CD1c-positive myeloid dendritic cell (primary cell): ENCODE data around the gene PLAAT3.
"Not testable (repeated sequence)": the region's sequence is repeated elsewhere in the genome, so short reads cannot be mapped to it uniquely, and the experiment has no call there.

Source experiments
- DNase-seq: peaks from one replicate; pipeline ENCODE4 v3.0.0-alpha.2; 2016; ENCODE audit errors: extremely low spot score

Gene PLAAT3

GRCh38 chr11:63567044-63567840, 47.0 kb downstream of the PLAAT3 start:
- DNase-seq: peak; percentile 88

DNA sequence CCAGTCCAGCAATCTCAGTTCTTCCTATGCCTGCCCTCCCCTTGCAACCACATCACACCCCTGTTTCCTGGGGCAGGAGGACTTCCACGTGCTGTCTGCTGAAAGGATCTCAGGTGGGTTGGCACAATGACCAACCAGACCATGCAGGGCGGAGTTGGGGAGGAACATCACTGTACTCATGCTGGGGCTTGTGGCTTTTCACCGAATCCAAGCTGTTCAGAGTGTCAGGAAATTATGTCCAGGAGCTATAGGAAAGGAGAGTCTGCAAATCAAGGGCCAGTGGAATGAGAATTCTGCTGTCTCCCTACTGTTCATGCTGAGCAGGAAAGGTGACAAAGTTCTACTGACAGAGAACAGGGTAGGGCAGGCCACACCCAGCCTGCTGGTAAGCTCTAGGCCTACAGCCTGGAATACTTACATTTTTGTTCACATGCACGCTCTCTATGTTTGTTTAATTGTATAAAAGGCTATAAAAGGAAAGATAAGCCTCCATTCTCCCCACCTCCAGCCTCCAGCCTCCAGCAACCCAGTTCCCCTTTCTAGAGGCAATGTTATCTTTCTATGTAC, 49.4 kb downstream of the PLAAT3 start:
- DNase-seq: no peak

DNA sequence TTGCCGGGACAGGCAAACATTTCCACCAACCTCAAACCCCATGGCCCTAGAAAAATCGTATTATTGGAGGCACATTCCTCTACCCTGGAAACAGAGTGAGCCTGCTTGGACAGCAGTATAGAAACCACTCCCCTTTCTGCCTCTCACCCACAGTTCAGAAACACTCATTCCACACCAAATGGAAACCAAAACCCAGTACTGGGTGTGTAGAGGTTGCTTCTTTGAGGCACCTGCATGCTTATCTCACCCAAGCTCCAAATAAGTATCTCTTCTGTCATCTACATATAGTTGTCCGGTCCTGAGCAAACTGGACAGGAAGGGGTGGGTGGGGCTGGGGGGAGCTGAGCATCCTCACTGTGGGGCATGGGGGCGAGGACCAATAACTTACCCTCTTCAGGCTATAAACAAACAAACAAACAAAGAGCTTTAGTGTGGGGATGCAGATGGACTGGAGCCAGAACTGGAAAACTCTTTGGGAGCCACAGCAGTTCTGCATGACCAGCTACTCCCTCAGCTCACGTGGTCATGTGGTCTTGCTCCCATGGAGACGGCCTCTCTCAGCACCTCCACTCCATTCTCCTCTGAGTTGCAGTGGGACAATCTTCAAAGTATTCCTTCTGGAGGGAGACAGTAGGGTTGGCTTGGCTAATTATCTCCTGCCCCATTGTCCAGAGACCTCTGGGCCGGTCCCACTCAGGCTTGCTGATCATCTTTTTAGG, 50.0 kb downstream of the PLAAT3 start:
- DNase-seq: no peak

DNA sequence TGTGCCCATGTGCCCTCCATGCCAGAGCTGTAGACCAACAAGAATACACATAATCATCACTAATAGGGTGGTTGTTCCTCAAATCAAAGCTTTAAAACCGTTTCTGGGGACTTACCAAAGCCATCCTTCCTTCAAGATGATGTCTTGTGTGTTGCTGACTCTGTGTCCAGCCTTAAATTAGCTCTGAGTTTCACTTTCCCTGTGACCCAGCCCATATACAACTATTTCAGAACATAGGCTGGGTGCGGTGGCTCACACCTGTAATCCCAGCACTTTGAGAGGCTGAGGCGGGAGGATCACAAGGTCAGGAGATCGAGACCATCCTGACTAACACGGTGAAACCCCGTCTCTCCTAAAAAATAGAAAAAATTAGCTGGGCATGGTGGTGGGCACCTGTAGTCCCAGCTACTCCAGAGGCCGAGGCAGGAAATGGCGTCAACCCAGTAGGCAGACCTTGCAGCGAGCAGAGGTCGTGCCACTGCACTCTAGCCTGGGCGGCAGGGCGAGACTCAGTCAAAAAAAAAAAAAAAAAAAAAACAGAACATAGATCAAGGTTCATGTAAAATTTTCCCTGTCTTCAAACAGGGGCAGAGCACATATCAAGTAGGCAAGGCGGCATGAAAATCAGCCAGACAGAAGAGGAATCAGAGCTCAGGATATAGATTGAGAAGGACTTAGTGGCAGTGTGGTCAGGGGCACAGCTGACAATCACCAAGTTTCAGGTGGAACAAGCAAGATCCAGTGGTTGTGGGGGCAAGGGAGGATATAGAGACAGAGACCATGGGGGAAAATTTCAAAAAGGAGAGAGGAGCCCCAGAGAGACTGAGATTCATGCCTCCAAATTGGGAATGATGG, 50.8 kb downstream of the PLAAT3 start, which contains the start of gene PLAAT2:
PLAAT2 (minus strand) TSS at position 179 of the 855 bp plus-strand sequence; CDS start at position 124, 55 bp downstream.
- no peak for DNase-seq

GRCh38 chr11:63560506-63561180, 53.6 kb downstream of the PLAAT3 start:
- no peak for DNase-seq

DNA sequence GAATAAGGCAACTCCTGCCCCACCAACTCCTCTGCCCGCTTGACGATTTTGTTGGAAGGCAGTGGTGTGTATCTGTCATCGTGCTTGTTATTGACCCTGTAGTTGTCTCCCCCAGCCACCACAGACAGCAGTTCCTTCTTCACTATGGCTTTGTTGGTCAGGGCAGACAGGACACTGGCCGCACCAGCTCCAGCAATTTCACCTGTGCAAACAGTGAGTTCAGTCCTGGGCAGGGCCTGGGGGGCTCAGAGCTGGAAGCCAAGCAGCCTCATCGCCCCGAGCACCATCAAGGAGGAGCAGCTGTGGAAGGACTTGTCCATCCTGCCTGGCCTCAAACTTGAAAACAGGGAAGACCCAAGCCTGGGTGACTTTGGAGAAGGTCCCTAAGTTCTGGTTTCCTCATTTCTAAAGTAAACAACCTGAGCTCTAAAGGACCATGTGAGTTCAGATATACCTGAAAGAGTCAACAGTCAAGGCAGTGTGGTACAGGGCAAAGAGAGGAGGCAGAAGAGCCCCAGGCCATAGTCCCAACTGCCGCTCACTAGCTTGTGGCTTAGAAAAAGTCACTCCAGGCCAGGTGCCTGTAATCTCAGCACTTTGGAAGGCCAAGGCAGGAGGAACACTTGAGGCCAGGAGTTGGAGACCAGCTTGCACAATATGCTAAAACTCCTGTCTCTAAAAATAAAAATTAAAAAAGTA, 55.6 kb downstream of the PLAAT3 start:
- no peak for DNase-seq

GRCh38 chr11:63557570-63557969, 56.7 kb downstream of the PLAAT3 start:
- DNase-seq: no peak

DNA sequence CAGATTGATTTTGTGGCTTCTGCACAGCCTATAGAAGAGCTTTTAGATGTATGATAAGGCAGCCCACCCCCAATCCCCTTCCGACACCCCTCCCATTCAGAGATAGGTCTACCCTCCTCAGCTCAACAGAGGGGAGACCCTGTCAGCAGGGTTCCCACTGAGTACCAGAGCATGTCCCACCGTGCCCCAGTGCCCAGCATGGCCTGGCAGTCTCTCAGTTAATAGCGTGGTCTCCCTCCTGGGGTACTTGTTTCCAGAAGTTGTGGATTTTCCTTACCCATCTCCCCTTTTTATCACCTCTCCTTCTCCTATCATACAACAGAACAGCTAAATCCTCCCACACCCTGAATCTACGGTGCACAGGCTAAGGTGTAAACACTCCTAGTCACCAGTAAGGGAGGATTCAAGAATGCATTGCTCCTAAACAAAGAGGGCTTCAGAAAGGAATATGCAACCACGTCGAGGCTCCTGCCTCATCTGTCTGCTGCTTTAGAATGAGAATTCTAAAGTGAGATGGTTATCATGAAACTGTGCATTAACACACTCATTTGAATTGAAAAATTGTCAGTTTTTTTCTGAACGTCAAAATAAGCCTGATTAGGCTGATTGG, 57.7 kb downstream of the PLAAT3 start:
- no peak for DNase-seq

DNA sequence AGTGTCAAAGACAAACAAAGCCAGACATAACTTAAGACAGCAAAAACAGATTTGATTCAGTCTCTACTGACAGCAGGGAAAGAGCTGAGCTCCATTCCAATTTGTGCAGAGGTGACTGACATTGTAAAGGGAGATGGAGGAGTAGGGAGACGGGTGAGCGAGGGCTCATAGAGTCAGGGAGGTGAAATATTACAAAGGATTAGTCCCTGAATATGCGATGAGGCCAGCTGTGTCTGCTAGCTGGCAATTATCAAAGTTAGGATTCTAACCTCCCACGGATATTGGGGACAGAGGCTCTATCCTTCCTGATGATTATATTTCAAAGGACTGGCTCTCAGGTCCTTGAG, 59.4 kb downstream of the PLAAT3 start:
- no peak for DNase-seq

GRCh38 chr11:63553759-63554158, 60.5 kb downstream of the PLAAT3 start:
- DNase-seq: no peak

GRCh38 chr11:63552921-63553320, 61.3 kb downstream of the PLAAT3 start:
- DNase-seq: no peak

DNA sequence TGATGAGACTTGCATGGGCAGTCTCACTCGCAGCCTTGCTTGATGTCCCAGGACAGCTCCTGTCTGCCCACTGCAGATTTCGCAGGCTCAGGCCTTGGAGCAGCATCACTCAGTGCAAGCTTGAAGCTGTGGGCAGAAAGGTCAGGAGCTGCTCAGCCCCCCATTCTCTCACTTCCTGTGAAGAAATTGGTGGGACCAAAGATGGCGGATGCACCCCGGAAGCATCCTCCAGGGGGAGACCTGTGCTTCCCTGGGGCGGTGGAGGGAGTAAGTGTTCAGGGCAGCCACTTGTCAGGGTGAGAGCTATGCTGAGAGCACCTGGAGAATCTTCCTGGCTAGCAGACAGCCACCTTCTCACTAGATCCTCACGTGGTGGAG, 62.4 kb downstream of the PLAAT3 start:
- no peak for DNase-seq

GRCh38 chr11:63551091-63551888, 62.9 kb downstream of the PLAAT3 start:
- DNase-seq: no peak

GRCh38 chr11:63550156-63550700, 64.0 kb downstream of the PLAAT3 start:
- DNase-seq: not testable (repeated sequence)

DNA sequence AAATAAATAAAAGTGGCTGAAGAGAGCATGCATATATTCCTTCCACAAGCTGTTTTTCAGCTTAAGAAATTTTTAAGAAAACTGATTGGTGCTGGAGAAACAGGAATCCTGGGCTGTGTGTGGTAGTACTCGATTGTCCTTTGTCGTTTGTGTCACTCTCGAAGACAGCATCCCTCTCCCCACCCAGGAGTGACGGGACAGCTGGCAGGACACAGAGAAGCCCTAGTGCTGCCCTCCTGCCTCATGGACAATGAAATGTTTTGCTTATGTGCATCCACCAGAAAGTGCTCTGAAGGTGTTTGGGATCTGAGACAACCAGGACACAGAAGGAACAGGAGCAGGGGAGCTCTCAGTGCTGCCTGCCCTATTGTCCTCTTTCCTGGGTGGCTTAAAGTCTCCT, 64.8 kb downstream of the PLAAT3 start:
- DNase-seq: no peak

DNA sequence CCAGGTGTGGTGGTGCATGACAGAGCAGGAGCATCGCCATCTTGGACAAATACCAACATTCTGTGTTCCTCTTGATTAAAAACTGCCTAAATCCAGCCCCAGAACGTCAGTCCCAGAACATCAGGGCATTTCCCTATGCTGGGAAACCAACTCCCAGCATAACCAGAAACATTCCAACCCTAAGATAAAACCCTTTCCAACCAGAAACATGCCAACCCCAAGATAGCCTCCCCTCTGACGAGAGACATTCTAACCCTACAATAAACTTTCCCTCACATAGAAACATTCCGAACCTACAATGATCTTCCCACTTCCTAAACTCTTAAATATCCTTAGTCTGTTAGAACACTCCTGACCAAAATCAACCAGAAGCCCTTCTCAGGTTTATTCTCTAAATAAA, 66.1 kb downstream of the PLAAT3 start:
- DNase-seq: no peak

DNA sequence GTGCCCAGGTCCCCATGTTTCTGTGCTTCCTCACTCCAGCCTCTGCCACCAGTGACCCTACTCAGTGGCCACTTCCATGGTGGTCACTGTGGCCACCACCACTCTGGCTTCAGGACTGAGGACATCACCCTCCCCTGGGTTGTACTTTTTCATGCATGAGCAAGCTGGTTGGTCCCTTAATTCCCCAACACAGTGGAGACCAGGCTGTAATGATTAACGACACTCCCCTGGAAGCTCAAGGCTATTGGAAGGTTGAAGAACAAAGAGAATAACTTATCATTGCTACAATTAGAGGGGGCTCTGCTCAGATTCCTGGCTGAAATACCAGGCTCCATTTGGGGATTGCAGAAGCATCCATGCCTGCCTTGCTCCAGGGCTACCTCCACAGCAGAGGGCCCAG, 67.2 kb downstream of the PLAAT3 start:
- DNase-seq: no peak

DNA sequence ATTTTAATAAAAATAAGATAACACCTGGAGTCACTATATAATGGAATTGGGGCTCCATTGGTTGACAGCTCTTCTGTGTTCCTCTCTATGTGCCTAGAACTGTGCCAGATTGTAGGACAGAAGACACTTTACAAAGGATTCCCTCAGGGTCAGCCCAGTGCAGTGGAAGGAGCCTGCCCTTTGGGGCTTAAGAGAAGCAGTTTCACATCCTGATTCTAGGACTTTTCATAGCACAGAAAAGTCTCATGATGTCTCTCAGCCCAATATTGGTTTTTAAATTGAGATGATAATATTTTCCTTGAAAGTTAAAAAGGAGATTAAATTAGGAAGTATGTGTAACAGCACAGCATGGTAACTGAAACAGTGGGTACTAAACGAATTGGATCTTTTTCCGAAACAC, 70.5 kb downstream of the PLAAT3 start:
- peak; percentile 56 for DNase-seq

DNA sequence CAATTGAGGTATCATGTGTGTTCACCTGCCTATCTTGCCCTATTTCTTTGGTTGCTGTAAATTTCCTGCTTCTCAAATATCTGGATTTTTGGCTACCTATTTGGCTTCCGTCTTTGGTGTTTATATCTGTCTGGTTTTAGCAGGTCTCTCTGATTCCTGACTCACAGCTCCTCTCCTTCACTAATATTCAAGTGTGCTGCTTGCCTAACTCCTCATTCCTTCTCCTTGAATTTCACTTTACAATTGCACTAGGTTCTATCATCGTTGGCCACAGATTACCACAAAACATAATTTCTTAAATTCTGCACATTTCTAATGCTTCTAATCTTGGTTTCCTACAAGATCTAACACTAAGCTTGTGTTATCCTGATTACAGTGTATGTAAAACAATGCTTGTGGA, 71.7 kb downstream of the PLAAT3 start:
- DNase-seq: not testable (repeated sequence)
